ENCODE results near the gene DOCK3. TPM values are rescaled to one million over a fixed set of nuclear protein-coding genes. Genes with fewer than 3 reads are reported as not detected.

Gene DOCK3
- total and polyA plus RNA-seq, 2 of the 4 experiments (the other 2 are of a cell fraction) = under 0.01 to 0.12 TPM

- Histone ChIP-seq H2BK5ac (ENCODE audit: low read depth, low read length, poor library complexity, severe bottlenecking) (no peak overlapping the region), H3K18ac (ENCODE audit: low read depth, low read length) (no peak overlapping the region), H3K23ac (ENCODE audit: low read depth, low read length) (no peak overlapping the region), H4K91ac (ENCODE audit: insufficient read depth, low read depth, low read length) (no peak overlapping the region), H2AK5ac (ENCODE audit: low read depth, low read length) (no peak overlapping the region), H3K27ac (ENCODE audit: insufficient read depth, low read length) (no peak overlapping the region), H3K14ac (replicated peaks; ENCODE audit: low read depth, low read length) (no peak overlapping the region), H3K4me2 (ENCODE audit: low read depth, low read length) (no peak overlapping the region), H3K4ac (ENCODE audit: low read depth, low read length) (no peak overlapping the region), H4K20me1 (ENCODE audit: insufficient read depth, low read length) (no peaks in the 10 kb centered on the region), H3K79me1 (ENCODE audit: low read depth in 1 of 2, low read length in 2 of 2) (no peaks in the 10 kb centered on the region), H3K4me1 (ENCODE audit: control insufficient read depth, insufficient read depth, low read length) (no peaks in the 10 kb centered on the region), H4K8ac (ENCODE audit: low read depth in 2 of 2, low read length in 2 of 2) (no peak overlapping the region), H2BK20ac (ENCODE audit: low read depth, low read length) (no peak overlapping the region), H3K4me3 (ENCODE audit: insufficient read depth, low read depth, low read length) (no peak overlapping the region), H3K36me3 (ENCODE audit: control insufficient read depth, insufficient read depth, low read length) (no peaks in the 10 kb centered on the region), H2AFZ (replicated peaks; ENCODE audit: low read length, poor library complexity) (no peak overlapping the region), H3K56ac (ENCODE audit: extremely low read depth, insufficient read depth, low read length) (no peak overlapping the region), H2BK120ac (ENCODE audit: low read depth, low read length) (no peak overlapping the region), H2BK15ac (ENCODE audit: low read depth, low read length) (no peak overlapping the region), H3K9me1 (ENCODE audit: insufficient read depth, low read length) (no peaks in the 10 kb centered on the region), H3K27me3 (ENCODE audit: control insufficient read depth, insufficient read depth, low read length) (no peaks in the 10 kb centered on the region), H3K9me3 (ENCODE audit: control insufficient read depth, insufficient read depth, low read length) (no peaks in the 10 kb centered on the region; the same call in 1 of the 2 replicates), H2AK9ac (replicated peaks; ENCODE audit: low read depth, low read length, poor library complexity) (no peak overlapping the region), H3K9ac (ENCODE audit: low read depth, low read length) (no peak overlapping the region), H4K5ac (ENCODE audit: low read depth, low read length) (no peak overlapping the region)
- DNase-seq (no peak), ATAC-seq (ENCODE audit: low read depth) (no peak)
- intact Hi-C loops (cut with micrococcal nuclease) = no loop called here
- dilution Hi-C loops (cut with HindIII; ENCODE audit: low sequenced_read_pairs, unreplicated experiment) = no loop called here
- in situ Hi-C loops (cut with MboI; ENCODE audit: low sequenced_read_pairs) = no loop called here
- BruUV-seq (replicated peaks) = no TSS peak
- TF ChIP-seq MAZ (IDR thresholded peaks at IDR 0.05; ENCODE audit: borderline replicate concordance, low read depth, low read length) = no peak
- WGBS, 2 experiments (ENCODE audit: extremely low coverage in 2 of 2, insufficient read length in 1 of 2) = no CpG with 5 or more reads among the region's 1 CpG
- CTCF ChIA-PET = no interaction called here
- POLR2A ChIA-PET (ENCODE audit: unreplicated experiment) = no interaction called here
Observed at GRCh38 chr3:50994537-50994936, 319.8 kb downstream of the DOCK3 start.

Data from IMR-90 (cell line).